HL-60 (cell line): ENCODE results near the gene BICDL2.

Experiments
- CTCF ChIP-seq: IDR thresholded peaks from one replicate; pipeline ENCODE4 v1.5.1; 2011; ENCODE audit warnings: low read length, control low read depth, inconsistent platforms; ENCODE audit not compliant: insufficient read depth
- GABPA ChIP-seq: IDR thresholded peaks from 2 replicates; pipeline ENCODE4 v1.6.1; 2012; ENCODE audit warnings: low read depth
- POLR2AphosphoS5 ChIP-seq: IDR thresholded peaks from 2 replicates; pipeline ENCODE4 v1.6.1; 2012; ENCODE audit warnings: low read depth
- REST ChIP-seq: IDR thresholded peaks from 2 replicates; pipeline ENCODE4 v1.6.1; 2012; ENCODE audit warnings: low read depth; ENCODE audit not compliant: insufficient replicate concordance

GRCh38 chr16:3073448-3073847, 36.7 kb upstream of the BICDL2 start:
- TF ChIP-seq REST (no peak), CTCF (no peak), POLR2AphosphoS5 (no peak), GABPA (no peak)
